Activated CD4-positive, alpha-beta T cell treated with anti-CD3 and anti-CD28 coated beads for 36 hours (primary cell): Measurements from ENCODE around the gene TNN. TPM values are rescaled to one million over a fixed set of nuclear protein-coding genes. Genes with fewer than 3 reads are reported as not detected.

Source experiments
- ATAC-seq: fragments of 200-7000 bp; cut with Tn5 transposase; one replicate; pipeline ENCODE4 v1.10.0; 2021; ENCODE audit warnings: mild to moderate bottlenecking, moderate library complexity
- CTCF ChIA-PET: fragments of 350-600 bp; sonication (Branson Sonifier 250); formaldehyde crosslinking; loops from one replicate; lab custom pipeline; 2021; ENCODE audit warnings: antibody characterized with exemption; lab: Charles Lee
- POLR2A ChIA-PET: fragments of 350-600 bp; sonication (Branson Sonifier 250); formaldehyde crosslinking; loops from one replicate; lab custom pipeline; 2021; ENCODE audit warnings: antibody characterized with exemption, inconsistent platforms; lab: Charles Lee
- DNase-seq: peaks from one replicate; pipeline ENCODE4 v3.0.0-alpha.2; 2020
- H3K27ac Mint-ChIP-seq: one replicate; pipeline ENCODE4 v1.8.0; 2021; ENCODE audit warnings: mixed read lengths
- H3K27me3 Mint-ChIP-seq: one replicate; pipeline ENCODE4 v1.8.0; 2021; ENCODE audit warnings: mixed read lengths
- H3K36me3 Mint-ChIP-seq: one replicate; pipeline ENCODE4 v1.8.0; 2021; ENCODE audit warnings: low read depth, mixed read lengths
- H3K4me1 Mint-ChIP-seq: one replicate; pipeline ENCODE4 v1.8.0; 2021; ENCODE audit warnings: mixed read lengths
- H3K4me3 Mint-ChIP-seq: one replicate; pipeline ENCODE4 v1.8.0; 2021; ENCODE audit warnings: mild to moderate bottlenecking, moderate library complexity, mixed read lengths
- H3K9me3 Mint-ChIP-seq: one replicate; pipeline ENCODE4 v1.8.0; 2021; ENCODE audit warnings: low read depth, mixed read lengths
- intact Hi-C, 2 experiments: fragments of 100-400 bp; cut with DNase I in 1 of 2; cut with micrococcal nuclease in 1 of 2; formaldehyde crosslinking; loops; one replicate each; pipeline versions ENCODE4 v1.14.2 to v1.15.1; 2022 to 2024; cut with DNase I, micrococcal nuclease
- total RNA-seq, 2 experiments: library from RNA; stranded (reverse); gene quantifications; one replicate each; pipeline ENCODE4 v1.2.3, GENCODE V29; 2021

TNN gene
- total RNA-seq, 2 experiments from 2014 or later, result 0.05 TPM; not detected in 1

GRCh38 chr1:175174309-175175102, 106.9 kb downstream of the TNN start:
- peaks cover 48% of the 10 kb centered on the region for H3K4me1 Mint-ChIP-seq
- H3K9me3 Mint-ChIP-seq, result no peaks in the 10 kb centered on the region
- H3K27ac Mint-ChIP-seq, result no peak overlapping the region
- no peak for ATAC-seq
- H3K4me3 Mint-ChIP-seq, result no peak overlapping the region
- no peak for DNase-seq
- ChIA-PET POLR2A (no interaction called here), CTCF (interaction anchor here (0.7 to 2.0 kb wide), 6 partner anchors 9 to 149 kb away, joined by 3 to 9 read pairs (median 4); no protein-coding TSS in a partner anchor)
- intact Hi-C loops, result no loop called here
- H3K36me3 Mint-ChIP-seq, result peaks cover 35% of the 10 kb centered on the region
- H3K27me3 Mint-ChIP-seq, result no peaks in the 10 kb centered on the region

- H3K4me1 Mint-ChIP-seq, result peaks cover 46% of the 10 kb centered on the region
These were observed 108.6 kb downstream of the TNN start for GRCh38 chr1:175176246-175176645.

GRCh38 chr1:175178056-175178455, 110.4 kb downstream of the TNN start:
- intact Hi-C loops, result no loop called here
- DNase-seq (no peak), ATAC-seq (no peak)
- Mint-ChIP-seq H3K27me3 (no peaks in the 10 kb centered on the region), H3K36me3 (peaks cover 39% of the 10 kb centered on the region), H3K4me1 (peaks cover 54% of the 10 kb centered on the region), H3K4me3 (no peak overlapping the region), H3K9me3 (no peaks in the 10 kb centered on the region), H3K27ac (no peak overlapping the region)
- POLR2A ChIA-PET, result no interaction called here
- CTCF ChIA-PET, result interaction anchor here (3.0 kb wide), 1 partner anchor 13 kb away, joined by 9 read pairs; the partner anchor contains the start of gene KIAA0040

More at GRCh38 chr1:175176246-175176645, 108.6 kb downstream of the TNN start:
- ATAC-seq, result no peak
- intact Hi-C loops, result no loop called here
- ChIA-PET POLR2A (no interaction called here), CTCF (interaction anchor here (0.7 to 0.9 kb wide), 2 partner anchors 15 to 25 kb away, joined by 3 to 4 read pairs; no protein-coding TSS in a partner anchor)
- H3K4me3 Mint-ChIP-seq, result no peak overlapping the region
- peaks cover 27% of the 10 kb centered on the region for H3K36me3 Mint-ChIP-seq
- no peaks in the 10 kb centered on the region for H3K9me3 Mint-ChIP-seq
- H3K27me3 Mint-ChIP-seq, result no peaks in the 10 kb centered on the region
- no peak overlapping the region for H3K27ac Mint-ChIP-seq
- no peak for DNase-seq

DNA sequence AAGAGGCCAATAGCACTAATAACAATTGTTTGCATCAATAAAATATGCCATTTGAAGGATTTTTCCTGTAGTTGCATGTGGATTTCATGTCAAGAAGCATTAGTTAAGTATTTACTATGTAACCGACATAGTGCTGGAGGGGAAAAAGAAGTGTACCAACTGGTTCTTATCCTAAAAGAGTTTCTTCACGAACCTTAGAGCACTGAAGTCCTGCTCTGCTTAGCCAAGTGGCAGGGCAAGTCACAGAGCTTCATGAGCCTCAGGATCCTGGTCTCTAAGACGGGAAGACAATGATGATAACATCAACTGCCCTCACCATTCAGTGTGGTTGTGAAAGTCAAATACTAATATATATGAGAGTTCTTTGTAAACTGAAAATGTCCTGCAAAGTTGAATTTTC, 110.8 kb downstream of the TNN start:
- POLR2A ChIA-PET, result no interaction called here

DNA sequence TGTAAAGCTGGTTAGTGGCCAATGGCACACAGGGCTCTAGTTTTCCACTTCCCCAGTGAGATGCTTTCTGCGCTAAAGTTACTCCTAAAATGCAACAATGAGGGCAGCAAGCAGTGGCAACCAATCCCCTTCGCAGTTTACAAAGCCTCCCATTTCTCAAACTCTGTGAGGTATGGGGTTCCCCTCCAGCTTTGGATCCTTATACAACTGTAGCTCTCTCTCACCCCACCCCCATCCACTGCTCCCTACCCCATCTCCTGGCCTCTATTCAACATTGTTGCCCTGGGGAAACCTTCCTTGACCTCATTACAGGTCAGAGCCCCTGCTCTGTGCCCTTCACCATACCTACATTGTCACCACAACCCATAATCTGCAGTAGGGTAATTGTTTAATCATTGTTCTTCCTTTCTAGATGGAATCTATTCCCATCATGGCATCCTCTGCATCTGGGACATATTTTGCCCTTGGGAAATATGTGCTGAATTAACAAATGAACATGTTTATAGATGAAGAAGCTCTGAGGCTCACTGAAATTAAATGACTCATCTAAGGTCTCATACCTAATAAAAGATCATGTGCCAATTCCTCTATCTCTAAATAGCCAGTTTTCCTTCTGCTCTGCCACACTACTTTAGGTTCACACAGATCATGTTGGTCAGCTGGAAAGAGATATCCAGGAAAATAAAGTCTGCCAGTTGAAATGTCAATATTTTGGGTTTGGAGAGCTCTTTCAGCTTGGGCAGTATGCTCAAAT, 112.4 kb downstream of the TNN start:
- intact Hi-C loops, result no loop called here

More for the DNA sequence above, 110.8 kb downstream of the TNN start:
- CTCF ChIA-PET, result interaction anchor here (3.0 kb wide), 1 partner anchor 13 kb away, joined by 9 read pairs; the partner anchor contains the start of gene KIAA0040
- ATAC-seq (no peak), DNase-seq (no peak)
- Mint-ChIP-seq H3K9me3 (no peaks in the 10 kb centered on the region), H3K4me3 (no peak overlapping the region), H3K27ac (no peak overlapping the region), H3K4me1 (peaks cover 57% of the 10 kb centered on the region), H3K27me3 (no peaks in the 10 kb centered on the region), H3K36me3 (peaks cover 42% of the 10 kb centered on the region)
- intact Hi-C loops, result no loop called here

GRCh38 chr1:175182201-175182746, 114.6 kb downstream of the TNN start:
- POLR2A ChIA-PET, result no interaction called here
- Mint-ChIP-seq H3K4me3 (no peak overlapping the region), H3K27me3 (no peaks in the 10 kb centered on the region), H3K36me3 (peaks cover 46% of the 10 kb centered on the region), H3K9me3 (no peaks in the 10 kb centered on the region), H3K4me1 (peaks cover 83% of the 10 kb centered on the region), H3K27ac (no peak overlapping the region)
- CTCF ChIA-PET, result interaction anchor here (0.7 to 1.8 kb wide), 5 partner anchors 10 to 151 kb away, joined by 3 to 6 read pairs (median 6); no protein-coding TSS in a partner anchor
- no peak for ATAC-seq
- DNase-seq, result no peak
- intact Hi-C loops, result no loop called here

More for the DNA sequence above, 112.4 kb downstream of the TNN start:
- CTCF ChIA-PET, result interaction anchor here (0.7 to 3.0 kb wide), 5 partner anchors 9 to 138 kb away, joined by 3 to 11 read pairs (median 9); partner anchors contain the start of gene KIAA0040
- Mint-ChIP-seq H3K9me3 (no peaks in the 10 kb centered on the region), H3K4me1 (peaks cover 62% of the 10 kb centered on the region), H3K4me3 (no peak overlapping the region), H3K27me3 (no peaks in the 10 kb centered on the region), H3K36me3 (peaks cover 40% of the 10 kb centered on the region), H3K27ac (no peak overlapping the region)
- DNase-seq, result no peak
- POLR2A ChIA-PET, result no interaction called here
- ATAC-seq, result no peak

DNA sequence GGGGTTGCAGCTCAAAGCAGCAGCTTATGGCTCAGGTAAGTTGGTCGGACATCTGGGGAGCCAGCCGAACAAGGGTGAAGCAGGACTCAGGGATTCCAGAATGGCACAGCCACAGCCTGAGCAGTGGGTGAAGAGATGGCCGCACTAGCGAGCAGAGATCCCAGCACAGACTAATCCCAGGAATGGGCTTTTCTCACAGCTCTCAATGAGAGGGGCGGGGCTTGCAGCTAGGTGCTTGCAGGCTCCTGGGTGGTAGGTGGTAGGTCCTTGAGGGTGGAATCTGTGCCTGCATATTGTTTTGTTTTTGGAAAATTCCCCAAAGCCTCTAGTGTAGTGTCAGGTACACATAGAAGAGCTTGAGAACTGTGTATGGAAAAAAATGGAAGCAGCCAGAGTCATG, 116.0 kb downstream of the TNN start:
- peaks cover 53% of the 10 kb centered on the region for H3K36me3 Mint-ChIP-seq
- peaks cover 96% of the 10 kb centered on the region for H3K4me1 Mint-ChIP-seq
- H3K9me3 Mint-ChIP-seq, result no peaks in the 10 kb centered on the region
- ChIA-PET CTCF (interaction anchor here (0.6 to 1.9 kb wide), 8 partner anchors 8 to 374 kb away, joined by 3 to 10 read pairs (median 4); no protein-coding TSS in a partner anchor), POLR2A (interaction anchor here (1.3 kb wide), 1 partner anchor 8 kb away, joined by 6 read pairs; no protein-coding TSS in a partner anchor)
- H3K27ac Mint-ChIP-seq, result no peak overlapping the region
- H3K27me3 Mint-ChIP-seq, result no peaks in the 10 kb centered on the region
- H3K4me3 Mint-ChIP-seq, result no peak overlapping the region
- intact Hi-C loops, result no loop called here
- no peak for DNase-seq
- ATAC-seq, result no peak

DNA sequence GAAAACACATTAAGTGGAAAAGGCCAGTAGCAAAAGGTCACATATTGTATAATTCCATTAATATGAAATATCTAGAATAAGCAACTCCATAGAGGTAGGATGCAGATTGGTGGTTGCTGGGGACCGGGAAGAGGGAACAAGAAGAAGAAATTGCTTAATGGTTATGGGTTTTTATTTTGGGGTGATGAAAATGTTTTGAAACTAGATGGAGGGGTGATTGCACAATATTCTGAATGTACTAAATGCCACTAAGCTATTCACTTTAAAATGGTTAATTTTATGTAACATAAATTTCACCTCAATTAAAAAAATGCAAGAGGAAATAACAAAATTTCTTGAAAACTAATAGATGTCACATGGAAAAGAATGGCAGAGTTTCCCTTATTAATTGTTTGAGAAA, 118.3 kb downstream of the TNN start:
- peaks cover 100% of the 10 kb centered on the region for H3K4me1 Mint-ChIP-seq
- peaks cover 65% of the 10 kb centered on the region for H3K36me3 Mint-ChIP-seq
- H3K9me3 Mint-ChIP-seq, result no peaks in the 10 kb centered on the region
- POLR2A ChIA-PET, result no interaction called here
- intact Hi-C loops, result no loop called here
- CTCF ChIA-PET, result interaction anchor here (3.2 kb wide), 1 partner anchor 23 kb away, joined by 11 read pairs; no protein-coding TSS in a partner anchor
- no peak overlapping the region for H3K27ac Mint-ChIP-seq
- no peak for DNase-seq
- H3K27me3 Mint-ChIP-seq, result no peaks in the 10 kb centered on the region
- H3K4me3 Mint-ChIP-seq, result no peak overlapping the region
- ATAC-seq, result no peak

DNA sequence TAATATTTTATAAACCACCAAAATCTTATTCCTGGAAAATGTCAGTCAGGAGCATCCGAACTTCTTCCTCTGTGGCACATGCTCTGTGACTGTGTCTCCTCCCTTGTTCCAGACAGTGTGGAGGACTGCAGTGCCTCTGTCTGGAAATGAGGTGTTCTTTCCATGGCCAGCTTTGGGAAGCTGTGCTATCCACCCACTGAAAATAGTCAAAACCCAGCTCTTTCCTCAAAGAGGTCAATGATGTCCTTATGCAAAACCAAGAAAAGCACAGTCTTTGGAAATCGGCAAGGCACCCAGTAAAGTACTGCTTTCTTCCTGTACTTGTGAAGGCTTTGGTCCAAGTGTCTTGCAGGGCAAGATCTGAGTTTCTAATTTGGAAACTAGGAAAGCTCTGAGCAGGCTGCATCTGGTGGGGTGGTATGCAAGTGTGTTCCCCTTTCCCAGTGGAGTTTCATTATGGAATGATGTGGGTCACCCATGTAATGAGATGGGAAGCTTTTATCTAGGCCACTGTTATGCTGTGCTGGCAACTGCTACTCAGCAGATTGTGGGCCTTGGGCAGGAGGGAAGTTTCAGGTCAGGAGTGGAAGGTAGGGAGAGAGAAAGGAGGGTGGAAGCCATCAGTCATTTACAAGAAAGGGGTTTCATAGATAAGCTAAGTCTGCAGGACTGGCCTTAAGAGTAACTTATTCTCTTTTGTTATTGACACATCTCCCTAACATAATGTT, 119.0 kb downstream of the TNN start:
- Mint-ChIP-seq H3K27me3 (no peaks in the 10 kb centered on the region), H3K36me3 (peaks cover 61% of the 10 kb centered on the region), H3K4me1 (peaks cover 98% of the 10 kb centered on the region), H3K4me3 (no peak overlapping the region), H3K9me3 (no peaks in the 10 kb centered on the region), H3K27ac (peak overlapping the region; percentile 68)
- DNase-seq, result no peak
- ATAC-seq, result no peak
- ChIA-PET CTCF (interaction anchor here (1.3 to 5.7 kb wide), 6 partner anchors 23 to 131 kb away, joined by 3 to 31 read pairs (median 8); no protein-coding TSS in a partner anchor), POLR2A (interaction anchor here (1.4 kb wide), 1 partner anchor 18 kb away, joined by 3 read pairs; no protein-coding TSS in a partner anchor)
- intact Hi-C loops, result no loop called here

DNA sequence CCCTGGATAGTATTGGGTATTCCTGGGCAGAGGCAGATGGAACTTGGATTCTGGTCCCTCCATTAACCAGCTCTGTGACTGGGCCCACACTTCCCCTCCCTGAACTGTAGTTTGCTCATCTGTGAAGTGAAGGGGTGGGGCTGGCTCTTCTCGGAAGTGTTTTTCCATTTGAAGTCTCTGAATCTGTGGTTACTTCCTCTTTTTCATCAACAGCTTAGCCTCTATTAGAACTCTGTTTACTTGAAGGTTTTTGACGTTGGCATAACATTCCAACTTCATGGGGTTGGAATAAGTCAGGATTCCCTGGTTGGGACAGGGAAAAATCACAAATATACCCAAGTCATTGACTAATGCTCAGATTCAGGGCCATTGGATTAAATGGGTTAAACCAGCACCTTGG, 121.3 kb downstream of the TNN start:
- Mint-ChIP-seq H3K36me3 (peaks cover 46% of the 10 kb centered on the region), H3K4me3 (peak overlapping the region; percentile 99)

More for the DNA sequence above, 121.3 kb downstream of the TNN start:
- H3K4me1 Mint-ChIP-seq, result peaks cover 80% of the 10 kb centered on the region
- intact Hi-C loops, result loop anchor here in 1 of 2 experiments (2.0 kb wide), 1 partner anchor 160 kb away; no protein-coding TSS in a partner anchor
- H3K9me3 Mint-ChIP-seq, result no peaks in the 10 kb centered on the region
- peak; percentile 80 for DNase-seq
- H3K27me3 Mint-ChIP-seq, result no peaks in the 10 kb centered on the region
- ChIA-PET POLR2A (interaction anchor here (1.3 kb wide), 1 partner anchor 15 kb away, joined by 3 read pairs; no protein-coding TSS in a partner anchor), CTCF (interaction anchor here (0.7 to 5.7 kb wide), 12 partner anchors 9 to 166 kb away, joined by 3 to 31 read pairs (median 4); partner anchors contain the start of gene MRPS14)
- H3K27ac Mint-ChIP-seq, result peak overlapping the region; percentile 93
- peak; percentile 60 for ATAC-seq
